ENCODE results near the gene NOD1.

NOD1 gene

DNA sequence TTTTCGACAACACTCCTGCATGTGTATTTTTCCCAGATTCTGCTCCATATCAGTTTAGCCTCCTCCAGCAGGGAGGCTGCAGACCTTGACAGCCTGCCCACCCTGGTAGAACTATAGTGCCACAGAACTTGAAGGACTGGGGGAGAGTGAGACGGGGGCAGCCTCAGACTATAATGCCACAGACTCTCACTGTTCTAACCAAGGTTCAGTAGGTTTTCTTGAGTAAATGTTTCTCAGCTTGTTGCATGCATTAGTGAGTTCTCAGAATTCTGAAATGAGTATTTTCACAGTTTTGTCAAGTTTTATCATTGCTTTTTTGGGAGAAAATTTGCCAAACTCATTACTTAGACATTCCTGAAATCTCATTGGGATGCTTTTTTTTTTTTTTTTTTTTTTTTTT lies 98.3 kb downstream of the NOD1 start:
- ChIA-PET CTCF (interaction anchor here (0.6 to 0.8 kb wide), 2 partner anchors 36 to 39 kb away, joined by 3 to 4 read pairs; no protein-coding TSS in a partner anchor), POLR2A (ENCODE audit: low non-redundant PET) (no interaction called here)
- no peak for DNase-seq (ENCODE audit: low spot score)
- no peak overlapping the region for H3K27ac ChIP-seq
- TF ChIP-seq, protein P1, sequence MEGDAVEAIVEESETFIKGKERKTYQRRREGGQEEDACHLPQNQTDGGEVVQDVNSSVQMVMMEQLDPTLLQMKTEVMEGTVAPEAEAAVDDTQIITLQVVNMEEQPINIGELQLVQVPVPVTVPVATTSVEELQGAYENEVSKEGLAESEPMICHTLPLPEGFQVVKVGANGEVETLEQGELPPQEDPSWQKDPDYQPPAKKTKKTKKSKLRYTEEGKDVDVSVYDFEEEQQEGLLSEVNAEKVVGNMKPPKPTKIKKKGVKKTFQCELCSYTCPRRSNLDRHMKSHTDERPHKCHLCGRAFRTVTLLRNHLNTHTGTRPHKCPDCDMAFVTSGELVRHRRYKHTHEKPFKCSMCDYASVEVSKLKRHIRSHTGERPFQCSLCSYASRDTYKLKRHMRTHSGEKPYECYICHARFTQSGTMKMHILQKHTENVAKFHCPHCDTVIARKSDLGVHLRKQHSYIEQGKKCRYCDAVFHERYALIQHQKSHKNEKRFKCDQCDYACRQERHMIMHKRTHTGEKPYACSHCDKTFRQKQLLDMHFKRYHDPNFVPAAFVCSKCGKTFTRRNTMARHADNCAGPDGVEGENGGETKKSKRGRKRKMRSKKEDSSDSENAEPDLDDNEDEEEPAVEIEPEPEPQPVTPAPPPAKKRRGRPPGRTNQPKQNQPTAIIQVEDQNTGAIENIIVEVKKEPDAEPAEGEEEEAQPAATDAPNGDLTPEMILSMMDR (conservative IDR thresholded peaks at IDR 0.05; ENCODE audit: low read depth) = no peak

DNA sequence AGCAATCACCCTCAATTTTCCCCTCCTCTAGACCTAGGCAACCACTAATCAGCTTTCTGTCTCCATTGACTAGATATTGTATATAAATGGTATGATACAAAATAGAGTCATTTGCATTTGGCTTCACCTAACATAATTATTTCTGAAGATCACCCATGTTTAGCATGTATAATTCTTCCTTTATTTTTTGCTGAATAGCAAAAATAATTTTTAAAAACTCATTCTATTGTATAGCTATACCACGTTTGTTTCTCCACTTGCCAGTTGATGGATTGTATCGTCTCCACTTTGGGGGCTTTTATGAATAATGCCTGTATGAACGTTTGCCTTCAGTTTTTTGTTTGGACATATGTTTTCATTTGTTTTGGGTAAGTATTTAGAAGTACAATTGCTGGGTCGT lies 98.8 kb downstream of the NOD1 start:
- TF ChIP-seq, protein P1 (conservative IDR thresholded peaks at IDR 0.05; ENCODE audit: low read depth) = no peak
- ChIA-PET CTCF (interaction anchor here (0.6 to 0.8 kb wide), 2 partner anchors 35 to 38 kb away, joined by 3 to 4 read pairs; no protein-coding TSS in a partner anchor), POLR2A (ENCODE audit: low non-redundant PET) (no interaction called here)
- no peak for DNase-seq (ENCODE audit: low spot score)
- no peak overlapping the region for H3K27ac ChIP-seq

DNA sequence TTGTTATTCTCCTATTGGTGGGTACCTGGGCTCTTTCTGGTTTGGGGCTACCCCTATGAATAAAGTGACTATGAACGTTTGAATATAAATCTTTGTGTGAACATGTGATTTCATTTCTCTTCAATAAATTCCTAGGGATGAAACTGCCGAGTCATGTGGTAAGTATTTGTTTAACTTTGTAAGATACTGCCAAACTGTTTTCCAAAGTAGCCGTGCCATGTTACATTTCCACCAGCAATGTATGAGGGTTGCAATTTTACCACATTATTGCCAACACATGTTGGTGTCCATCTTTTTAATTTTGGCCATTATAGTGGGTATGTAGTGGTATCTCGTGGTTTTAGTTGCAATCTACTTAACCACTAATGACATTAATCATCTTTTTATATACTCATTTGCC lies 99.5 kb downstream of the NOD1 start:
- ChIA-PET CTCF (no interaction called here), POLR2A (ENCODE audit: low non-redundant PET) (no interaction called here)
- DNase-seq (ENCODE audit: low spot score) = no peak
- no peak overlapping the region for H3K27ac ChIP-seq
- TF ChIP-seq, protein P1 (conservative IDR thresholded peaks at IDR 0.05; ENCODE audit: low read depth) = no peak

DNA sequence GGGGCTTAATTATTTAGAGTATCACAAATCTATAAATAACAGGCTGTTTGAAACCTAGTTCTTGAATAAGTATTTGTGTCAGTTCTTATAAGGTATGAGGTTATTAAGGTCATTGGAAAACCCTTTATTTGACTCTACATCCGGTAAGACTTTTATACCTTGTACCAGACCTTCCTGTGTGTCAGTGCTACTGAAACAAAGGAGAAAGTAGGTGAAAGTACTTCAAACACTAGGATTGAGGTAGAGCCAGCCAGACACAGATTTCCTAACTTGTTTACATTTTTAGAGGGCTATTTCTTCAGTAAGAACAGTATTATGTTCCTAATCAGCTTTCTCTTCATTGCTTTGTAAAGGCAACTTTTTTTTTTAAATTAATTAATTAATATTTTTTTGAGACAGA lies 100.3 kb downstream of the NOD1 start:
- DNase-seq (ENCODE audit: low spot score) = no peak
- CTCF ChIA-PET = no interaction called here
- TF ChIP-seq, protein P1 (conservative IDR thresholded peaks at IDR 0.05; ENCODE audit: low read depth) = no peak
- POLR2A ChIA-PET (ENCODE audit: low non-redundant PET) = no interaction called here
- H3K27ac ChIP-seq = no peak overlapping the region
